GM19193 (cell line): ENCODE measurements around the gene ALOX5.

ENCODE experiments used
- POLR2A ChIP-seq: IDR thresholded peaks from 4 replicates; pipeline ENCODE4 v1.6.1; 2011; ENCODE audit not compliant: insufficient read depth, insufficient read length; ENCODE audit errors: extremely low read depth

ALOX5 gene

DNA sequence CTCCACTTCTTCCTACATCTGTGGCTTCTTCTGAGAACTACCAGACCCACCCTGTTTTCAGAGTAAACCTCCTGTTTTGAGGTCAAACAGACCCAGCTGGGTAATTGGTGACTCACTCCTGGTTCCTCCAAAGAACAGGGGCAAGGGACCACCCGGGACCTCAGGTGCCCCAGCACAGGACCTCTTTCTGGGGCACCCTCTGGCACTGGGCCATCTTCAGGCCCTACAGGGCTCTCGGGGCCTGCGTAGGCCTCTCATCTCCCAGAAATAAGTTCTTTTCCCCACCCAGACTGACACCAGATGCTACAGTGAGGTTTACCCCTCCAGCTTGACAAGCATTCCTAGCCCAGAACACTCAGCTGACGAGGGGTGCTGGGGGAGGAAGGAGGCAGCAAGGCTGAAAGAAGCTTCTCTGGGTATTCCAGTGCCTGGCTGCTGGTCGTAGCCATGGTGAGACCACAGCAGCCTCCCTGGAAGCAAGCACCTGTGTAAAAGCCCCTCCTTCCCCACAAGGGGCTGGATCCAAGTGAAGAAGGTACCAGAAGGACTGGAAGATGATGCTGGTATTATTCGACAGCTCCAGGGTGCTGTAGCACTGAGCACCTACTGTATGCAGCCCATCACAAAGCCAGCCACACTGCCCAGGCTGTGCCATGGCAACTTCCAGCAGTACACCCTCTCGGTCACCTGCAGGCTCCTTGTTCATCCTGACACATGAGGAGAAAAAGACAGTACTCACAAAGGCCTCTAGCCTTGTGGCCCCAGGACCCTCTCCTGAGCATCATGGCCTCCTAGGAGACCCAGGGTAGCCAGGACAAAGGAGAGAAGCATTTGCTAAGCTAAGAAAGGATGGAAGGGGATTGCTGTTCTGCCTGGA lies 47.4 kb downstream of the ALOX5 start:
- no peak for TF ChIP-seq POLR2A

DNA sequence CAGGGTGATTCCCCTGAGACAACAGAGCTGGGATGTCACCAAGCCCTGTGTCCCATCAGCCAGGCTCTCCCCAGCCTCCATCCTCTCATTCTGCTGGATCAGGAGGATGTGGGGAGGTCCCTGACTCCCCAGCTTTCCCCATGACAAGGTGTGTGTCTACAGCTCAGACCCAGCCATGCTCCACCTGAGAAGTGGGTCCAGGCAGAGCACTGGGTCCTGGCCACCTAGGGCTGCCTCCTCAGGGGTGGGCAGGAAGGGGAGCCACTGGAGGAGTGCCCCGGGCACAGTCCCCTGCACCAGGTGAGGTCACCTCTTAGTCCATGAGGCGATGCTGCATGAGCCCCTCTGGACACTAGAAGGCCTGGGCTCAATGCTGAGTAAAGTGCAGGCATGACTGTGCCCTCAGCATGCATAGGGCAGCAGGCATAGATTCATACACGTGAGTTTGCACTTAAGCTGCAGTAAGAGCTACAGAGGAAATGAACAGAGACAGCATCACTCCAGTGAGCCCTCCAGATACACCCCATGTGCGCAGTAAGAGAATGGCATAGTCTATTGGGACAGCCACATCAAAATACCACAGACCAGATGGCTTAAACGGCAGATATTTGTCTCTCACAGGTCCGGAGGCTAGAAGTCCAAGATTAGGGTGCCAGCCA lies 48.3 kb downstream of the ALOX5 start:
- TF ChIP-seq POLR2A: no peak

DNA sequence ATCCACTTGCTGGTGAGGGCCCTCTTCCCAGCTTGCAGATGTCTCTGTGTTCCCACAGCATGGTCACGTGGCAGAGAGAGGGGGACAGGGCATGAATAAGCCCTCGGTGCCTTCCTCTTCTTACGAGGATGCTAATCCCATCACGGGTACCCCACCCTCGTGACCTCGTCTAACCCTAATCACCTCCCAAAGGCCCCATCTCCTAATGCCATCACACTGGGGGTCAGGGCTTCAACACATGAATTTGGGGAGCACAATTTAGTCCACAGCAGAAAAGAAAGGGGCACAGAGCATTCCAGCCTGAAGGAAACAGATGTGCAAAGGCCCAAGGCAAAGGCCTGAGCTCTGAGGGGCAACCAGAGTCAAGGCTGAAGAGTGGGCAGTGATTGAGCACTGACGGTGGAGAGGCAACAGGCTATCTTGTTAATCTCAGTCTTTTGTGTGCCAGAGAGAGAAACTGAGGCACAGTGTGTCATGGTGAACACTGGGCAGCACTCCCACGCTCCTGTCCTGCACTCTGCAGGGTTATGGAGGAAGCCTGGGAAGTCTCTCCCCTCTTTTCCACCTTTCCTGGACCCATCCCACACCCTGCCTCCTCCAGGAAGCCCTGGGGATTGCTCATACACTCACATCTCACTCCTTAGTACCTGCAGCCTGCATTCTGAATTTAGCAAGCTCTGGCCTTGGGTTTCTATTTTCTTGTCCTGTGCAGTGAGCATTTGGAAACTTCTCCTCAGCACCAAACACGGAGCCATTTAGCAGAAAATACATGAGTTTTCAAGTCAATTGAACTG lies 49.0 kb downstream of the ALOX5 start:
- no peak for TF ChIP-seq POLR2A

DNA sequence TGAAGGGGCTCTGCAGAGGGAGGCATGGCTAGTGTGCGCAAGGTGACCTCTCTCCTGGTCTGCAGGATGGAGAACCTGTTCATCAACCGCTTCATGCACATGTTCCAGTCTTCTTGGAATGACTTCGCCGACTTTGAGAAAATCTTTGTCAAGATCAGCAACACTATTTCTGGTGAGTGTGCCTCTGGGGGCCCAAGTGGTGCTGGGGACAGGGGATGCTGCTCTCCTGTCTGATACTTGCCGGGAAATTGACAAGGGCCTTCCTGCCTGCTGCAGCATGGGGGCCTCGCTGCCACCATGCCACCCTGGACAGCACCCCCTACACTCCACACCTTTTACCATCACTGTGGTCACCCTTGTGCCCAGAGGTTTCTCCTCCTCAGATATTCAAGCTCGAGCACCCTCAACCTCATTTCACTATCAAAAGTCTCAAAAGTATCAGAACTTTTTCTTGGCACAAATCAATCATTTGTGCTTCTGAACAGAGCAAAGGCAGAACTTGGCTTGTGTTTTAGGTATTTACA lies 50.0 kb downstream of the ALOX5 start:
- TF ChIP-seq POLR2A: no peak

DNA sequence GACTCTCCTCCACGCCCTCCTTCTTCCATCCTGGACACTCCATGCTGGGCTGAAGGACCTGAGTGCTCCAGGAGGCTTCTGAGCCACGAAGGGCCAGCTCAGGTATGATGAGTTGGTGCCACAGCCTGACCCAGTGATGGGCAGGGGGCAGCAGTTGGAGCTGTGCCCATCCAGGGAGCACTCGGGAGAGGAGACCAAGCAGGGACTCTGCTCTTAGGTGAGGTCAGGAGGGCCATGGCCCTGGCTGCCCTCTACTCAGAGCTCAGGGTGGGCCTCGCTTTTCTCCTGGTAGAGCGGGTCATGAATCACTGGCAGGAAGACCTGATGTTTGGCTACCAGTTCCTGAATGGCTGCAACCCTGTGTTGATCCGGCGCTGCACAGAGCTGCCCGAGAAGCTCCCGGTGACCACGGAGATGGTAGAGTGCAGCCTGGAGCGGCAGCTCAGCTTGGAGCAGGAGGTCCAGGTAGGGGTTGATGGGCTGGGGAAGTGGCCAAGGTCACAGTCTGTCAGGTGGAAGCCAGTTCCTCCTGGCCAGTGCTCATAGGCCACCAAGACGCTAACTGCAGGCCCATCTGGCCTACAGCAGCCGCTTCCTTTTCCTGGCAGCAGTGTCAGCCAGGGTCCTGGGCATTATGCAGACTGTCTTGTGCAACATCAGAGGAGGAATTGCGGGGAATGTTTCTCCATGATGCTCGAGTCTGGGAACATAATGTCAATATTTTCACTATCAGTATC lies 50.8 kb downstream of the ALOX5 start:
- no peak for TF ChIP-seq POLR2A

DNA sequence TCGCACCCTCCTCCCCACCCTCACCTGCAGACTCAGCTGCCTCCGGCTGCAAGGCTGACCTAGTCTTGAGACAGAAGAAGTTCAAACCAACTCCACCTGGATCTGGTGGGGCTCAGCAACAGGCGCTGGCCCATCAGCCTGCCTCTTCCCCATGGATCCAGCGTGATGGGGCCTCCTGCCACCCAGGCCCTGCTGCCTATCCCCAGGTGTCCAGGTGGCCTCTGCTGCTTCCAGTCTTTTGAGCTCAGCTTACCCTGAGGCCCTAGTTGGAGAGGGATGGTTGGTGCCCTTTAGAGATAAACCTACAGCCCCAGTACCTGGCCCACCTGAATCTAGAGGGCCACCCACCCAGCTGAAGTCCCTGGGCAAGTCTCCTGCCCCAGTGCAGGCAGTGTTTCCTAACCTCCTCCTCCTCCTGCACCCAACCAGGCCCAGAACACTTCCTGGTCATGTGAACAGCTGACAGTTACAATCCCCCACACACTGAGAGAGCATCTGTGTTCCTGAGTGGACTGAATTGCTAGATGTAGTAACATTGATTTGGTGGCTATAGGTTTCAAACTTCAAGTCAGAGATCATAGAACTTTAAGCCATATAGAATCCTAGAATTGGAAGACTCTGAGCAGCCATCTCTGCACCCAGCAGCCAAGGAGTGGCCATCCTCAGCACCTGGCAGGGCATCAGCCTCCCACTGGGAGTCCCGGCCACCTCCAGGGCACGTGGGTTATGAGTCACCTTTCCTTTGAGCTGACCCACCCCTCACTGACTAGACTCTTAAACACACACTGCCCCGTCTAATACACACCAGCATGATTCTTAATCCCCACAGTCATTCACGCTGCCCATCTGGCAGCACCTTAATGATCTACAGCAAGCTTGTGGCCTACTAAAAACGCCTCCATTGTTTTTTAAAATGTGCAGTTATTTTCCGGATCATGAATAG lies 51.9 kb downstream of the ALOX5 start:
- no peak for TF ChIP-seq POLR2A

DNA sequence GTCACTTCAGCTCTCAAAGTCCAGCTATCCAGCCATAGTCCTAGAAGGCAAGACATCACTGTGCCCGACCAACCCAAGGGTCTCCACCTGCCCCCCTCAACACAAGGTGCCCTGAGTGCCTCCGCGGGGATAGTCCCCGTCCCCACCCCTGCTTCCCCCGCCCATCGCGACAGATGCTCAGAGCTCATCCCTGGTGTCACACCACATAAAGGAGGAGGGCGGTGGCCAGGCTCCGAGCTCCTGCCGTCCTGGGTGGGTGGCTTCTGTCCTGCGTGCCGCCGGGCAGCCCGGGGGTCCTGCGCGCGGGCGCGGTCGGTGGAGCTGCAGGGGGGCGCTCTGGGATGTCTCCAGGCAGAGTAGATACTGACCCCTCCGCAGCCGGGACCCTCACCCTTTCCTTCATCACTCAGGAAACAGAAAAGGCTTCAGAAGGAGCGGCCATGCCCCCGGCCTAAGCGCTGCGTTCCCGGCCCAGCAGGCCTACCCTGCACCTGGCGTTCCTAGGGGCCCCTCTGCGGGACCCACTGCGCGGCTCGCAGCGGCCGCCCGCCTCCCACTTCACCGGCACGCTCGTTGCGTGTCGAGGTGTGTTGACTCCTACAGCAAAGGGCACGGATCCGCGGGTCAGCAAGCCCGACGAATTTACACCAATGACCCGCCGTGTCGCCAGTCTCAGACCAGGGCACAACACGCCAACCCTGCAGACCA lies 53.4 kb downstream of the ALOX5 start:
- TF ChIP-seq POLR2A: no peak

DNA sequence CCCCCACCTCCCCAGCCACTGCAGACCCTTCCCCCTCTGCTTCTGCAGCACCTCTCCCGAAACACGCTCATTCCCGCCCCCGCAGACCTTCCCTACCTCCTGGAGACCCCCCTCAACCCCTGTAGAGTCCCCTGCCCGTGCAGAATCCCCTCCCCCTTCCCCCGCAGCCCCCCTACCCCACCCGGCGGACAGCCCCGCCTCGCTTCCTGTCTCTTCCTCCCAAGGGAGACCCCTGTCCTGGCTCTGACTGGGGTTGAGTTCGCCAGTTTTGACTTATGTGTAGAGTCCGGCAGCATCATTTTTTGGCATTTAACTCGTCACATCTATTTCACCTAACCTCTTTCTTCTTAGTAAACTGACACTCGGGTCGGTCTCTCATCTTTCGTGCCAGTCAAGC lies 54.0 kb downstream of the ALOX5 start:
- no peak for TF ChIP-seq POLR2A

DNA sequence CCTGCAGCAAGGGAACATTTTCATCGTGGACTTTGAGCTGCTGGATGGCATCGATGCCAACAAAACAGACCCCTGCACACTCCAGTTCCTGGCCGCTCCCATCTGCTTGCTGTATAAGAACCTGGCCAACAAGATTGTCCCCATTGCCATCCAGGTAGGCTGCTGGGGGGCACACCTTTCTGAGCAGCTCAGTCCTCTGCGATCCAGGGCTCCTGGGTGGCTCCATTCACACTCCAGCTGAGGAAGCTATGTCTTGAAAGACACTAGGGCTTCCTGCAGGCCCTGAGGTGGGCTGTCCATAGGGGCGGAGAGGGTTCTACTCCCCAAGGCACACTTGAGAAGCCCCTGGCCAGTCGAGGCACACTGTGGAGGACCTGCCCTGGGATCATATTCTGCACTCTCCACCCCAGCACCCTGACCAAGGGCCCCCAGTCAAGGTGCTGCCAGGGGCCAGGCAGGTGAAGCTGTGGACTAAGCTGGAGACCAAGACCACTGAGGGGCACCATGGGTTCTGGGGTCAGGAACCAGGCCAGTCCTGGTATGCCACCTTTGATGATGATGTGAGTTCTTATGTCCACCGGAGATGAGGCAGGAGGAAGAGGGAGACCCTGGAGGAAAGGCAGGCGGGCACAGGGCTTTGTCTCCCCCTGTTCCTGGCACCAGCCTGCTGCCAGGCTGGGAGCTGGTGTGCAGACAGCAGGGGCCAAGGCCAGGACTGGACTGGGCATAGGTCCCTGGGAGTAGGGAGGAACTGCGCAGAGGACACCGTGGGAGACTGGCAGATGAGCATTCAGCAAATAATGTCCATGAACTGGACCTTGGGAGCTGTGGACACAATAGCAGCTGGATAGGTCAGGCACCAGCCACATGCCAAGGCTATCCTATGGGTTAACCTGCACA lies 54.8 kb downstream of the ALOX5 start:
- TF ChIP-seq POLR2A: no peak

DNA sequence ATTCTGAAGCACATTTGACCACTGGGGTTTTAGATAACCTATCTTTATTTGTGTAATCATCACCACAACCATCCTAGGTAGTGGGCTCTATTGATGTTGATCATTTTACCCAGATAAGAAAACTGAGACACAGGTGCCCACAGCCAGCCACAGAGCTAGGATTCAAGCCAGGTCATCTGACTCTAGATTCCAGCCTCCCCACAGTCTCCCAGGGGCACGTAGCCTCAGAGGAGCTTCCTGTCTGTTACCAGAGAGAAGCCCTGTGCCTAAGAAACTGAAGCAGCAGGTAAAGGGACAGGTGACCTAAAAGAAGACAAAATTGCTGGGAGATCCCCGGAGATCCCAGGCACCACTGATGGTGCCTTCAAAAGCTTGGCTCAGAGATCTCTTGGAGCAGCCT lies 55.8 kb downstream of the ALOX5 start:
- TF ChIP-seq POLR2A: no peak

DNA sequence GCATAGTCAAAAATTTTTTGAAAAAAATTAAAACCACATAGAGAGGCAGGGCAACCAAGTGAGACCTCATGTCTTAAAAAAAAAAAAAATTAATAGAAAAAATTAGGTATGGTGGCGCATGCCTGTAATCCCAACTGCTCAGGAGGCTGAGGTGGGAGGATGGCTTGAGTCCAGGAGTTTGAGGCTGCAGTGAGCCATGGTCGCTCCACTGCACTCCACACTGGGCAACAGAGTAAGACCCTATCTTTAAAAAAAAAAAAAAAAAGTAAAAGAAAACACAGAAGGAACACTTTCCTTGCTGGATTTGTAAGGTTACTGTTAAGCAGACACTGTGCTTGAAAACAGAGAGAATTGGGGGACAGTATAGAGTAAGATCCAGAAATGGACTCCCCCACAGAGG lies 58.1 kb downstream of the ALOX5 start:
- TF ChIP-seq POLR2A: no peak
